HL-60 (cell line): ENCODE results near the gene ATXN2L.

Experiments
- CTCF ChIP-seq: IDR thresholded peaks from one replicate; pipeline ENCODE4 v1.5.1; 2011; ENCODE audit warnings: low read length, control low read depth, inconsistent platforms; ENCODE audit not compliant: insufficient read depth
- TF ChIP-seq, protein P1 (sequence below): IDR thresholded peaks from 2 replicates; pipeline ENCODE4 v1.6.1; 2012; ENCODE audit warnings: low read depth; ENCODE audit not compliant: insufficient replicate concordance

- no peak for TF ChIP-seq CTCF
- TF ChIP-seq, protein P1, sequence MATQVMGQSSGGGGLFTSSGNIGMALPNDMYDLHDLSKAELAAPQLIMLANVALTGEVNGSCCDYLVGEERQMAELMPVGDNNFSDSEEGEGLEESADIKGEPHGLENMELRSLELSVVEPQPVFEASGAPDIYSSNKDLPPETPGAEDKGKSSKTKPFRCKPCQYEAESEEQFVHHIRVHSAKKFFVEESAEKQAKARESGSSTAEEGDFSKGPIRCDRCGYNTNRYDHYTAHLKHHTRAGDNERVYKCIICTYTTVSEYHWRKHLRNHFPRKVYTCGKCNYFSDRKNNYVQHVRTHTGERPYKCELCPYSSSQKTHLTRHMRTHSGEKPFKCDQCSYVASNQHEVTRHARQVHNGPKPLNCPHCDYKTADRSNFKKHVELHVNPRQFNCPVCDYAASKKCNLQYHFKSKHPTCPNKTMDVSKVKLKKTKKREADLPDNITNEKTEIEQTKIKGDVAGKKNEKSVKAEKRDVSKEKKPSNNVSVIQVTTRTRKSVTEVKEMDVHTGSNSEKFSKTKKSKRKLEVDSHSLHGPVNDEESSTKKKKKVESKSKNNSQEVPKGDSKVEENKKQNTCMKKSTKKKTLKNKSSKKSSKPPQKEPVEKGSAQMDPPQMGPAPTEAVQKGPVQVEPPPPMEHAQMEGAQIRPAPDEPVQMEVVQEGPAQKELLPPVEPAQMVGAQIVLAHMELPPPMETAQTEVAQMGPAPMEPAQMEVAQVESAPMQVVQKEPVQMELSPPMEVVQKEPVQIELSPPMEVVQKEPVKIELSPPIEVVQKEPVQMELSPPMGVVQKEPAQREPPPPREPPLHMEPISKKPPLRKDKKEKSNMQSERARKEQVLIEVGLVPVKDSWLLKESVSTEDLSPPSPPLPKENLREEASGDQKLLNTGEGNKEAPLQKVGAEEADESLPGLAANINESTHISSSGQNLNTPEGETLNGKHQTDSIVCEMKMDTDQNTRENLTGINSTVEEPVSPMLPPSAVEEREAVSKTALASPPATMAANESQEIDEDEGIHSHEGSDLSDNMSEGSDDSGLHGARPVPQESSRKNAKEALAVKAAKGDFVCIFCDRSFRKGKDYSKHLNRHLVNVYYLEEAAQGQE = no peak
Observed at GRCh38 chr16:28837672-28838557, 15.1 kb downstream of the ATXN2L start.
